GM12878 (cell line): ENCODE measurements around the gene HLTF. TPM values are rescaled to one million over a fixed set of nuclear protein-coding genes. Genes with fewer than 3 reads are reported as not detected.

Experiments used
- ATAC-seq: fragments of 200-7000 bp; cut with Tn5 transposase; 3 replicates; pipeline ENCODE4 v1.9.1; 2020; ENCODE audit warnings: mild to moderate bottlenecking, moderate library complexity
- BruUV-seq: library from RNA; stranded (reverse); fragments of 400-500 nt; replicated peaks from 2 replicates; lab custom pipeline; 2021; lab: Mats Ljungman, UMichigan
- CTCF ChIA-PET: fragments of 300-600 bp; sonication (Branson Sonifier 250); formaldehyde crosslinking; extraction: SDS; loops from one replicate; lab custom pipeline; 2021; ENCODE audit warnings: inconsistent platforms; lab: Yijun Ruan, JAX
- POLR2A ChIA-PET: fragments of 350-600 bp; formaldehyde crosslinking; extraction: SDS; loops from one replicate; lab custom pipeline; 2021; ENCODE audit warnings: inconsistent platforms; lab: Charles Lee
- RAD21 ChIA-PET: fragments of 300-600 bp; sonication (Branson Sonifier 250); formaldehyde crosslinking; loops from one replicate; lab custom pipeline; 2023; ENCODE audit warnings: antibody characterized with exemption; ENCODE audit not compliant: unreplicated experiment; lab: Charles Lee
- SMC1A ChIA-PET: fragments of 300-600 bp; sonication (Branson Sonifier 250); formaldehyde crosslinking; loops from one replicate; lab custom pipeline; 2023; ENCODE audit not compliant: unreplicated experiment, uncharacterized antibody; lab: Charles Lee
- DNase-seq: peaks from one replicate; pipeline ENCODE4 v3.0.0-alpha.2; 2011; ENCODE audit warnings: low read depth, low spot score
- FAIRE-seq: peaks from 3 replicates; lab custom pipeline; 2011; peaks lifted over from hg19 to GRCh38; lab: Jason Lieb, UNC
- H2AFZ ChIP-seq: 2 replicates; pipeline ENCODE4 v1.6.0; 2011; ENCODE audit warnings: low read depth, low read length, control low read depth; ENCODE audit not compliant: control insufficient read depth
- H3K27ac ChIP-seq: 2 replicates; pipeline ENCODE4 v1.5.1; 2011; ENCODE audit warnings: control low read depth; ENCODE audit not compliant: control insufficient read depth, insufficient read depth
- H3K27me3 ChIP-seq, 2 experiments: replicated peaks in 1 of 2; 2 replicates each; pipeline versions ENCODE4 v1.6.0 to v1.6.1; 2011; ENCODE audit warnings: low read length in 1 of 2; ENCODE audit not compliant: control insufficient read depth in 2 of 2, insufficient read depth in 2 of 2
- H3K36me3 ChIP-seq, 2 experiments: 2 replicates each; pipeline ENCODE4 v1.5.1; 2011; ENCODE audit warnings: low read length in 1 of 2; ENCODE audit not compliant: control insufficient read depth in 2 of 2, insufficient read depth in 2 of 2
- H3K4me1 ChIP-seq: 2 replicates; pipeline ENCODE4 v1.6.1; 2011; ENCODE audit warnings: mild to moderate bottlenecking, low read length, moderate library complexity, mixed read lengths; ENCODE audit not compliant: control insufficient read depth, insufficient read depth
- H3K4me2 ChIP-seq: 2 replicates; pipeline ENCODE4 v1.6.0; 2011; ENCODE audit warnings: control low read depth; ENCODE audit not compliant: control insufficient read depth, insufficient read depth
- H3K4me3 ChIP-seq: fragments of 200-600 bp; sonication (generic); 2 replicates; pipeline ENCODE4 v1.5.1; 2016
- H3K79me2 ChIP-seq: 2 replicates; pipeline ENCODE4 v1.6.0; 2011; ENCODE audit warnings: low read length; ENCODE audit not compliant: control insufficient read depth, insufficient read depth
- H3K9ac ChIP-seq: 2 replicates; pipeline ENCODE4 v1.8.0; 2011; ENCODE audit warnings: low read length, control low read depth, mixed read lengths; ENCODE audit not compliant: control insufficient read depth, insufficient read depth
- H3K9me3 ChIP-seq: replicated peaks from 3 replicates; pipeline ENCODE4 v1.5.1; 2011; ENCODE audit warnings: mild to moderate bottlenecking, low read length; ENCODE audit not compliant: control insufficient read depth, insufficient read depth
- H4K20me1 ChIP-seq: 2 replicates; pipeline ENCODE4 v1.6.0; 2011; ENCODE audit not compliant: control insufficient read depth, insufficient read depth
- EGR1 ChIP-seq, 2 experiments: IDR thresholded peaks; 1 replicate in 1 of 2; 2 replicates in 1 of 2; pipeline ENCODE4 v1.6.1; 2011 to 2012; ENCODE audit warnings: low read depth in 2 of 2, low read length in 2 of 2, borderline replicate concordance in 1 of 2, mild to moderate bottlenecking in 1 of 2, moderate library complexity in 1 of 2
- ESRRA ChIP-seq: IDR thresholded peaks from 2 replicates; pipeline ENCODE4 v1.6.1; 2012; ENCODE audit warnings: mild to moderate bottlenecking, low read length, improper control_type of control experiment
- FOXK2 ChIP-seq: fragments of 450-650 bp; IDR thresholded peaks from 2 replicates; pipeline ENCODE4 v1.6.1; 2017; ENCODE audit warnings: mild to moderate bottlenecking, moderate library complexity
- MEF2B ChIP-seq: fragments of 450-650 bp; IDR thresholded peaks from 2 replicates; pipeline ENCODE4 v1.6.1; 2018; ENCODE audit warnings: mild to moderate bottlenecking, moderate library complexity; ENCODE audit not compliant: partially characterized antibody, poor library complexity, severe bottlenecking
- TAF1 ChIP-seq: IDR thresholded peaks from 2 replicates; pipeline ENCODE4 v1.6.1; 2011; ENCODE audit warnings: mild to moderate bottlenecking, low read depth, low read length, borderline replicate concordance
- ZNF24 ChIP-seq: fragments of 450-650 bp; IDR thresholded peaks from 2 replicates; pipeline ENCODE4 v1.6.1; 2017; ENCODE audit warnings: antibody characterized with exemption, mild to moderate bottlenecking
- ZNF274 ChIP-seq: IDR thresholded peaks from one replicate; pipeline ENCODE4 v1.8.0; 2011; ENCODE audit not compliant: insufficient read length, insufficient read depth
- WGBS: methylation state at CpG from one replicate; pipeline ENCODE4 v1.1.6; 2016; ENCODE audit warnings: low lambda C conversion rate; ENCODE audit not compliant: insufficient replicate concordance, insufficient coverage; ENCODE audit errors: missing lambda C conversion rate; 5-methylcytosine and 5-hydroxymethylcytosine counted together
- in situ Hi-C: fragments of 300-500 bp; cut with MboI; formaldehyde crosslinking; loops from 9 replicates; pipeline ENCODE4 v1.14.3; 2018; ENCODE audit warnings: mixed read lengths
- intact Hi-C: fragments of 100-400 bp; cut with micrococcal nuclease; formaldehyde crosslinking; loops from one replicate; pipeline ENCODE4 v1.14.2; 2022; ENCODE audit not compliant: unreplicated experiment
- polyA plus RNA-seq, 11 experiments: library from polyadenylated mRNA; depleted of rRNA in 4 of 11; unstranded in 6 of 11; stranded (reverse) in 5 of 11; fragments of >200 nt; fragmentation: Nextera tagmentation in 4 of 11; fragmentation: Illumina TruSeq in 1 of 11; extraction: Ambion mirVana in 4 of 11; extraction: Trizol in 1 of 11; gene quantifications; 1 replicate in 1 of 11; 2 replicates in 10 of 11; pipeline versions ENCODE4 v1.2.1 to v1.2.3, GENCODE V29; 2011 to 2016; ENCODE audit warnings: inconsistent platforms in 2 of 11, missing spikeins in 2 of 11, low read depth in 1 of 11
- total RNA-seq, 4 experiments: library from RNA; depleted of rRNA in 3 of 4; stranded (reverse); fragments of >200 nt in 3 of 4; fragmentation: Illumina TruSeq in 1 of 4; extraction: Trizol in 1 of 4; gene quantifications; 2 replicates each; pipeline versions ENCODE4 v1.2.1 to v1.2.3, GENCODE V29; 2013 to 2021
- TF ChIP-seq, protein P1 (sequence below): fragments of 450-650 bp; IDR thresholded peaks from 2 replicates; pipeline ENCODE4 v1.6.1; 2017; ENCODE audit warnings: mild to moderate bottlenecking, moderate library complexity
- TF ChIP-seq, protein P2 (sequence below): fragments of 450-650 bp; IDR thresholded peaks from 2 replicates; pipeline ENCODE4 v1.6.1; 2016; ENCODE audit warnings: mild to moderate bottlenecking, moderate library complexity, borderline replicate concordance
- TF ChIP-seq, protein P3 (sequence below): IDR thresholded peaks from 2 replicates; pipeline ENCODE4 v1.6.1; 2012; ENCODE audit warnings: low read depth, low read length, improper control_type of control experiment

The HLTF gene
- total and polyA plus RNA-seq, 10 of the 15 experiments (the other 5 are each of a cell fraction or from before 2014, with no cell fraction given), result 13.7 to 50.4 (median 31.7) TPM

DNA sequence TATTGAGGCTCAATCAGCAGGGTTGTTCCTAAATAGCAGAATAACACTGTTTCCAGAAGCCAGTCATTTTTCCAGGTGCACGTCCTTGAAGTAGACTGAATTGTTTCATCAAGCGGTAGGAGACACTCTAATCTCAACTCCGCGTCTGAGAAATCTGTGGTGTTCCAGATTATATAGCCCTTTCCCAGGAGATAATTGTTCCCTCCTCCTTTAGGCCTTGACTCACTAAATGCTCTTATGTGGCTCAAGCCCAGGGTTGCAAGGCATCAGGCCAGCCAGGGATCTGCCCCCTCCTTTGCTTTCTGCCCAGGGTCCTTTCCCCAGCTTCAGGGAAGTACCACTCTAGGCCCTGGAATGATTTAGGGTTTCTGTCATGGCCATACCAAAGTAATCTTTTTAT is 5.7 kb upstream of the HLTF start:
- Histone ChIP-seq H4K20me1 (no peaks in the 10 kb centered on the region), H3K36me3 (no peaks in the 10 kb centered on the region), H3K27me3 (no peaks in the 10 kb centered on the region), H3K9me3 (no peaks in the 10 kb centered on the region; the same call in 2 of the 3 replicates), H3K4me1 (peaks cover 24% of the 10 kb centered on the region), H2AFZ (no peak overlapping the region)
- no peak for ATAC-seq
- ChIA-PET RAD21 (no interaction called here), SMC1A (interaction anchor here (0.7 kb wide), 1 partner anchor 94 kb away, joined by 3 read pairs; no protein-coding TSS in a partner anchor), POLR2A (no interaction called here)
- FAIRE-seq, result peak; percentile 72
- WGBS, result 98% methylated on average over 4 of the region's 4 CpGs
- DNase-seq, result no peak
- intact Hi-C loops, result no loop called here
- no TSS peak for BruUV-seq
- TF ChIP-seq ZNF274 (no peak), FOXK2 (no peak), MEF2B (no peak), TAF1 (no peak), ESRRA (no peak), EGR1 (IDR thresholded peaks at IDR 0.05; ENCODE audit: borderline replicate concordance in 1 of 2, low read depth in 2 of 2, low read length in 2 of 2) (no peak), ZNF24 (no peak)
- TF ChIP-seq, protein P1, sequence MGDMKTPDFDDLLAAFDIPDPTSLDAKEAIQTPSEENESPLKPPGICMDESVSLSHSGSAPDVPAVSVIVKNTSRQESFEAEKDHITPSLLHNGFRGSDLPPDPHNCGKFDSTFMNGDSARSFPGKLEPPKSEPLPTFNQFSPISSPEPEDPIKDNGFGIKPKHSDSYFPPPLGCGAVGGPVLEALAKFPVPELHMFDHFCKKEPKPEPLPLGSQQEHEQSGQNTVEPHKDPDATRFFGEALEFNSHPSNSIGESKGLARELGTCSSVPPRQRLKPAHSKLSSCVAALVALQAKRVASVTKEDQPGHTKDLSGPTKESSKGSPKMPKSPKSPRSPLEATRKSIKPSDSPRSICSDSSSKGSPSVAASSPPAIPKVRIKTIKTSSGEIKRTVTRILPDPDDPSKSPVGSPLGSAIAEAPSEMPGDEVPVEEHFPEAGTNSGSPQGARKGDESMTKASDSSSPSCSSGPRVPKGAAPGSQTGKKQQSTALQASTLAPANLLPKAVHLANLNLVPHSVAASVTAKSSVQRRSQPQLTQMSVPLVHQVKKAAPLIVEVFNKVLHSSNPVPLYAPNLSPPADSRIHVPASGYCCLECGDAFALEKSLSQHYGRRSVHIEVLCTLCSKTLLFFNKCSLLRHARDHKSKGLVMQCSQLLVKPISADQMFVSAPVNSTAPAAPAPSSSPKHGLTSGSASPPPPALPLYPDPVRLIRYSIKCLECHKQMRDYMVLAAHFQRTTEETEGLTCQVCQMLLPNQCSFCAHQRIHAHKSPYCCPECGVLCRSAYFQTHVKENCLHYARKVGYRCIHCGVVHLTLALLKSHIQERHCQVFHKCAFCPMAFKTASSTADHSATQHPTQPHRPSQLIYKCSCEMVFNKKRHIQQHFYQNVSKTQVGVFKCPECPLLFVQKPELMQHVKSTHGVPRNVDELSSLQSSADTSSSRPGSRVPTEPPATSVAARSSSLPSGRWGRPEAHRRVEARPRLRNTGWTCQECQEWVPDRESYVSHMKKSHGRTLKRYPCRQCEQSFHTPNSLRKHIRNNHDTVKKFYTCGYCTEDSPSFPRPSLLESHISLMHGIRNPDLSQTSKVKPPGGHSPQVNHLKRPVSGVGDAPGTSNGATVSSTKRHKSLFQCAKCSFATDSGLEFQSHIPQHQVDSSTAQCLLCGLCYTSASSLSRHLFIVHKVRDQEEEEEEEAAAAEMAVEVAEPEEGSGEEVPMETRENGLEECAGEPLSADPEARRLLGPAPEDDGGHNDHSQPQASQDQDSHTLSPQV, result no peak
- TF ChIP-seq, protein P2, sequence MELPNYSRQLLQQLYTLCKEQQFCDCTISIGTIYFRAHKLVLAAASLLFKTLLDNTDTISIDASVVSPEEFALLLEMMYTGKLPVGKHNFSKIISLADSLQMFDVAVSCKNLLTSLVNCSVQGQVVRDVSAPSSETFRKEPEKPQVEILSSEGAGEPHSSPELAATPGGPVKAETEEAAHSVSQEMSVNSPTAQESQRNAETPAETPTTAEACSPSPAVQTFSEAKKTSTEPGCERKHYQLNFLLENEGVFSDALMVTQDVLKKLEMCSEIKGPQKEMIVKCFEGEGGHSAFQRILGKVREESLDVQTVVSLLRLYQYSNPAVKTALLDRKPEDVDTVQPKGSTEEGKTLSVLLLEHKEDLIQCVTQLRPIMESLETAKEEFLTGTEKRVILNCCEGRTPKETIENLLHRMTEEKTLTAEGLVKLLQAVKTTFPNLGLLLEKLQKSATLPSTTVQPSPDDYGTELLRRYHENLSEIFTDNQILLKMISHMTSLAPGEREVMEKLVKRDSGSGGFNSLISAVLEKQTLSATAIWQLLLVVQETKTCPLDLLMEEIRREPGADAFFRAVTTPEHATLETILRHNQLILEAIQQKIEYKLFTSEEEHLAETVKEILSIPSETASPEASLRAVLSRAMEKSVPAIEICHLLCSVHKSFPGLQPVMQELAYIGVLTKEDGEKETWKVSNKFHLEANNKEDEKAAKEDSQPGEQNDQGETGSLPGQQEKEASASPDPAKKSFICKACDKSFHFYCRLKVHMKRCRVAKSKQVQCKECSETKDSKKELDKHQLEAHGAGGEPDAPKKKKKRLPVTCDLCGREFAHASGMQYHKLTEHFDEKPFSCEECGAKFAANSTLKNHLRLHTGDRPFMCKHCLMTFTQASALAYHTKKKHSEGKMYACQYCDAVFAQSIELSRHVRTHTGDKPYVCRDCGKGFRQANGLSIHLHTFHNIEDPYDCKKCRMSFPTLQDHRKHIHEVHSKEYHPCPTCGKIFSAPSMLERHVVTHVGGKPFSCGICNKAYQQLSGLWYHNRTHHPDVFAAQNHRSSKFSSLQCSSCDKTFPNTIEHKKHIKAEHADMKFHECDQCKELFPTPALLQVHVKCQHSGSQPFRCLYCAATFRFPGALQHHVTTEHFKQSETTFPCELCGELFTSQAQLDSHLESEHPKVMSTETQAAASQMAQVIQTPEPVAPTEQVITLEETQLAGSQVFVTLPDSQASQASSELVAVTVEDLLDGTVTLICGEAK, result no peak
- TF ChIP-seq, protein P3, sequence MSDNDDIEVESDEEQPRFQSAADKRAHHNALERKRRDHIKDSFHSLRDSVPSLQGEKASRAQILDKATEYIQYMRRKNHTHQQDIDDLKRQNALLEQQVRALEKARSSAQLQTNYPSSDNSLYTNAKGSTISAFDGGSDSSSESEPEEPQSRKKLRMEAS, result no peak
- TF ChIP-seq, all 136 proteins: peak for 0
- no peak overlapping the region for H3K9ac ChIP-seq
- no peak overlapping the region for H3K4me2 ChIP-seq
- H3K27ac ChIP-seq, result no peak overlapping the region
- CTCF ChIA-PET, result interaction anchor here (0.6 to 1.3 kb wide), 2 partner anchors 25 to 47 kb away, joined by 3 to 4 read pairs; no protein-coding TSS in a partner anchor
- no peaks in the 10 kb centered on the region for H3K79me2 ChIP-seq
- no peak overlapping the region for H3K4me3 ChIP-seq
- in situ Hi-C loops, result no loop called here
